Thyroid gland (tissue), 4 donors: ENCODE results near the gene TMEM125. TPM values are rescaled to one million over a fixed set of nuclear protein-coding genes. Genes with fewer than 3 reads are reported as not detected.

ENCODE experiments used
- DNase-seq, 2 donors: peaks; one replicate each; pipeline ENCODE4 v3.0.0-alpha.2; 2019
- H3K27ac ChIP-seq, 3 donors: fragments of 200-600 bp; sonication (generic); 1 replicate in 2 of 3; 2 replicates in 1 of 3; pipeline ENCODE4 v1.5.1; 2016 to 2019; ENCODE audit warnings: mild to moderate bottlenecking in 1 of 3, moderate library complexity in 1 of 3
- H3K27me3 ChIP-seq: fragments of 200-600 bp; sonication (generic); one replicate; pipeline ENCODE4 v1.5.1; 2019
- H3K36me3 ChIP-seq, 2 donors: fragments of 200-600 bp; sonication (generic); one replicate each; pipeline ENCODE4 v1.5.1; 2016 to 2019
- H3K4me1 ChIP-seq, 2 donors: fragments of 200-600 bp; sonication (generic); one replicate each; pipeline ENCODE4 v1.5.1; 2017 to 2019
- H3K4me3 ChIP-seq, 3 donors: fragments of 200-600 bp; sonication (generic); replicated peaks in 1 of 3; 1 replicate in 2 of 3; 2 replicates in 1 of 3; pipeline ENCODE4 v1.5.1; 2016; ENCODE audit warnings: mild to moderate bottlenecking in 1 of 3
- H3K9me3 ChIP-seq: fragments of 200-600 bp; sonication (generic); one replicate; pipeline ENCODE4 v1.5.1; 2017
- POLR2A ChIP-seq, 2 donors: fragments of 450-650 bp; IDR thresholded peaks; one replicate each; pipeline ENCODE4 v1.6.1; 2017; ENCODE audit warnings: antibody characterized with exemption in 2 of 2, mild to moderate bottlenecking in 2 of 2, moderate library complexity in 1 of 2
- WGBS, 2 donors: methylation state at CpG; one replicate each; pipeline ENCODE4 v1.1.5; 2017; 5-methylcytosine and 5-hydroxymethylcytosine counted together
- intact Hi-C: fragments of 100-400 bp; cut with DNase I; formaldehyde crosslinking; loops from one replicate; pipeline ENCODE4 v1.15.1; 2023
- total RNA-seq, 4 donors: library from RNA; depleted of rRNA; stranded (reverse); fragments of >200 nt; gene quantifications; one replicate each; pipeline ENCODE4 v1.2.3, GENCODE V29; 2016
- TF ChIP-seq, protein P1 (sequence below), 6 experiments: fragments of 200-600 bp in 3 of 6; fragments of 450-650 bp in 3 of 6; sonication (generic) in 3 of 6; IDR thresholded peaks; one replicate each; pipeline ENCODE4 v1.5.1; 2016 to 2019; ENCODE audit warnings: antibody characterized with exemption in 6 of 6, mild to moderate bottlenecking in 2 of 6, inconsistent platforms in 1 of 6, moderate library complexity in 1 of 6

TMEM125 gene
- total RNA-seq, 4 donors from 2014 or later = 50.8 to 127 (median 89.8) TPM

DNA sequence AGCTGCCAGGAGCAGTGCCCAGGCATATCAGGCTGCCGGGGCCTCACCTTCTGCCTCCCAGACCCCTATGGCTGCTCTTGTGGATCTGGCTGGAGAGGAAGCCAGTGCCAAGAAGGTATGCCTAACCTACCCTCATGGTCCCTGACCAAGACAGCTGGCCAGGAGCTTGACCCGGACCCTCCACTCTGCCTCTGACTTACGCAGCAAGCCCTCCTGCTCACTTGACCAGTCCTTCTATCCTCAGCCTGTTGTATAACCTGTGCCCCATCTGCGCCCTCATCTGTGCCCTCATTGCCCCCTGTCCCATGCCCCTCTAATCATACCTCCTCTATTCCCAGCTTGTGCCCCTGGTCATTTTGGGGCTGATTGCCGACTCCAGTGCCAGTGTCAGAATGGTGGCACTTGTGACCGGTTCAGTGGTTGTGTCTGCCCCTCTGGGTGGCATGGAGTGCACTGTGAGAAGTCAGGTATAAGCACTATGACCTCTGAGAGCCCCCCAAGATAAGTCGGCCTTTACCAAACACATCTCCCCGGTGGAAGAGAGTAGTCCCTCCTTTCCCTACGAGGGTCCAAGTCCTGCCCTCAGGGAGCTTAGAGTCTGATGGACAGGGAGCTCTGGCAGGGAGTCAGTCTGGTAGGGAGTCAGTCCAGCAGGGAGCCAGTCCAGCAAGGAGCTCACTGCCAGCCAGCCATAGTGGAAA, 37.8 kb downstream of the TMEM125 start:
- H3K27me3 ChIP-seq = no peaks in the 10 kb centered on the region
- 79% methylated on average over 6 to 9 of the region's 9 CpGs for WGBS, 2 donors
- DNase-seq = no peak
- no peaks in the 10 kb centered on the region for H3K36me3 ChIP-seq
- peaks cover 56 to 58% of the 10 kb centered on the region in 2 donors for H3K4me1 ChIP-seq
- no peak for TF ChIP-seq POLR2A (IDR thresholded peaks at IDR 0.05)
- TF ChIP-seq, protein P1, sequence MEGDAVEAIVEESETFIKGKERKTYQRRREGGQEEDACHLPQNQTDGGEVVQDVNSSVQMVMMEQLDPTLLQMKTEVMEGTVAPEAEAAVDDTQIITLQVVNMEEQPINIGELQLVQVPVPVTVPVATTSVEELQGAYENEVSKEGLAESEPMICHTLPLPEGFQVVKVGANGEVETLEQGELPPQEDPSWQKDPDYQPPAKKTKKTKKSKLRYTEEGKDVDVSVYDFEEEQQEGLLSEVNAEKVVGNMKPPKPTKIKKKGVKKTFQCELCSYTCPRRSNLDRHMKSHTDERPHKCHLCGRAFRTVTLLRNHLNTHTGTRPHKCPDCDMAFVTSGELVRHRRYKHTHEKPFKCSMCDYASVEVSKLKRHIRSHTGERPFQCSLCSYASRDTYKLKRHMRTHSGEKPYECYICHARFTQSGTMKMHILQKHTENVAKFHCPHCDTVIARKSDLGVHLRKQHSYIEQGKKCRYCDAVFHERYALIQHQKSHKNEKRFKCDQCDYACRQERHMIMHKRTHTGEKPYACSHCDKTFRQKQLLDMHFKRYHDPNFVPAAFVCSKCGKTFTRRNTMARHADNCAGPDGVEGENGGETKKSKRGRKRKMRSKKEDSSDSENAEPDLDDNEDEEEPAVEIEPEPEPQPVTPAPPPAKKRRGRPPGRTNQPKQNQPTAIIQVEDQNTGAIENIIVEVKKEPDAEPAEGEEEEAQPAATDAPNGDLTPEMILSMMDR (IDR thresholded peaks at IDR 0.05) = no peak
- H3K4me3 ChIP-seq = no peak overlapping the region
- intact Hi-C loops = no loop called here
- H3K9me3 ChIP-seq = no peaks in the 10 kb centered on the region
- peak overlapping the region; percentile 93 to 100 (median 97) for H3K27ac ChIP-seq

DNA sequence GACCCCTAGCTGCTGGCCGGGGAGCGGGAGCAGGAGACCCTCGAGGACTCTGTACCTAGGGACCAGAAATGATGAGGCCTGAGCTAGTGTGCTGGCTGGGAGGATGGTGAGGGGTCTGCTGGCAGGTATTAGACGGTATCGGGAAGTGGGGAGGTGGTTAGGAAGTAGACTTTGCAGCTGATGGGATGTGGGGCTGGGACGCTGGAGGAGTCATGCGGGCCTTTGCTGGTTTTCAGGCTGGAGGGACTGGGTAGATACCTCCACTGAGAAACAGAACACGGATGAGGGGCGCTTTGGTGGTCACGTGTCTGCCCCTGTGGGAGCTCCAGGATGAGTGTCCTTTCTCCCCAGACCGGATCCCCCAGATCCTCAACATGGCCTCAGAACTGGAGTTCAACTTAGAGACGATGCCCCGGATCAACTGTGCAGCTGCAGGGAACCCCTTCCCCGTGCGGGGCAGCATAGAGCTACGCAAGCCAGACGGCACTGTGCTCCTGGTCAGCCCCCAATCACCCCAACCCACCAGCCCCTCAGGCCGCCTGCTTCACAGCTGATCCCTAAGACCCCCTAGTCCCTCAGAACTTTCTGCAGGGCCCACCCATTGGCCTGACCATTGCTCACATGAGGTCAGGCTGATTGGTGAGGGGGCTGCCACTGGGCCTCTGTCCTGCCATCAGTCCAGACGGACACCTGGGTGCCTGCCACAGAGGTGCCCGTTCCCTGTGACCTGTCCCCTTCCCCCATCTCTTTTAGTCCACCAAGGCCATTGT, 39.0 kb downstream of the TMEM125 start:
- Histone ChIP-seq H3K4me3 (no peak overlapping the region), H3K36me3 (peaks cover 0 to 4% of the 10 kb centered on the region in 2 donors), H3K27ac (peak overlapping the region in 1 of 3 donors; percentile 97), H3K4me1 (peaks cover 44 to 46% of the 10 kb centered on the region in 2 donors), H3K9me3 (no peaks in the 10 kb centered on the region), H3K27me3 (no peaks in the 10 kb centered on the region)
- intact Hi-C loops = no loop called here
- TF ChIP-seq, protein P1 (IDR thresholded peaks at IDR 0.05) = no peak
- no peak for TF ChIP-seq POLR2A (IDR thresholded peaks at IDR 0.05)
- 95% methylated on average over 17 to 18 of the region's 20 CpGs for WGBS, 2 donors
- no peak for DNase-seq

DNA sequence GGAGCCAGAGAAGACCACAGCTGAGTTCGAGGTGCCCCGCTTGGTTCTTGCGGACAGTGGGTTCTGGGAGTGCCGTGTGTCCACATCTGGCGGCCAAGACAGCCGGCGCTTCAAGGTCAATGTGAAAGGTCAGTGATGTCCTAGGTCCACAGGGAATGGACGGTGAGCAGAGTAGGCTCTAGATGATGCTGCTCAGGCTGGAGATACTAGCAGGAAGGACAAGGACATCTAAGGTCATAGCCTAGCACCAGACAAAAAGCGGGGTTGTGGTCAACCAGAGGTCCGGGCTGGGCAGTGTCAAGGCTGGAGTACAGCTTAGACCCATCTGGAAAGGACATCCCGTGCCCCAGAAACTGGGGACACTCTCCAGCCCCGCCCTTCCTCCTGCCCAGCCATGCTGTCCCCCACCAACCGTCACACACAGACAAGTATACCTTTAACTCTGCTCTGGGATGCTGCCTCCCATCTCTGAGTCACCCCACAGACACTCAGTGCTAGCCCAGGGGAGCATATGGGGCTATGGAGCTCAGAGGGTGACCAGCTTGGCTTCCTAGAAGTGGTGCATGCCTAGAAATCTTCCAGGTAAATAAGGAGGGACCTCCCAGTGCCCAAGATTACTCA, 39.7 kb downstream of the TMEM125 start:
- H3K9me3 ChIP-seq = no peaks in the 10 kb centered on the region
- H3K4me1 ChIP-seq = peaks cover 37 to 39% of the 10 kb centered on the region in 2 donors
- TF ChIP-seq, protein P1 (IDR thresholded peaks at IDR 0.05) = no peak
- TF ChIP-seq POLR2A (IDR thresholded peaks at IDR 0.05) = no peak
- intact Hi-C loops = no loop called here
- H3K36me3 ChIP-seq = peaks cover 0 to 4% of the 10 kb centered on the region in 2 donors
- no peak overlapping the region for H3K4me3 ChIP-seq
- H3K27me3 ChIP-seq = no peaks in the 10 kb centered on the region
- WGBS, 2 donors = 88 to 96% methylated on average over 11 to 13 of the region's 13 CpGs
- no peak for DNase-seq
- no peak overlapping the region for H3K27ac ChIP-seq

DNA sequence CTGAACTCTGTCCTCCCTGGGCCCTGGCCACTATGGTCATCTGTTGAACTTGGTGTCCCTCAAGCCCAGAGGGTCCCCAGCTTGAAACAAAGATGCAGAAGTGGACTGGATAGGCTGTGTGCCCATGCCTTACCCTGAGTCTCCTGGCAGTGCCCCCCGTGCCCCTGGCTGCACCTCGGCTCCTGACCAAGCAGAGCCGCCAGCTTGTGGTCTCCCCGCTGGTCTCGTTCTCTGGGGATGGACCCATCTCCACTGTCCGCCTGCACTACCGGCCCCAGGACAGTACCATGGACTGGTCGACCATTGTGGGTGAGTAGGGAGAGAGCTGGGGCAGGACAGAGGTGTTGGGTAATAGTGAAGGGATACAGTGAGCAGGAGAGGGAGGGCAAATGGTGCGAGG, 41.7 kb downstream of the TMEM125 start:
- intact Hi-C loops = no loop called here
- H3K4me1 ChIP-seq = peaks cover 19 to 23% of the 10 kb centered on the region in 2 donors
- no peaks in the 10 kb centered on the region for H3K27me3 ChIP-seq
- no peak overlapping the region for H3K4me3 ChIP-seq
- 92 to 98% methylated on average over 9 of the region's 9 CpGs for WGBS, 2 donors
- no peaks in the 10 kb centered on the region for H3K9me3 ChIP-seq
- no peak overlapping the region for H3K27ac ChIP-seq
- peaks cover 0 to 4% of the 10 kb centered on the region in 2 donors for H3K36me3 ChIP-seq
- DNase-seq = no peak
- no peak for TF ChIP-seq POLR2A (IDR thresholded peaks at IDR 0.05)
- TF ChIP-seq, protein P1 (IDR thresholded peaks at IDR 0.05) = no peak
